ENCODE measurements around the gene NOCT.

DNA sequence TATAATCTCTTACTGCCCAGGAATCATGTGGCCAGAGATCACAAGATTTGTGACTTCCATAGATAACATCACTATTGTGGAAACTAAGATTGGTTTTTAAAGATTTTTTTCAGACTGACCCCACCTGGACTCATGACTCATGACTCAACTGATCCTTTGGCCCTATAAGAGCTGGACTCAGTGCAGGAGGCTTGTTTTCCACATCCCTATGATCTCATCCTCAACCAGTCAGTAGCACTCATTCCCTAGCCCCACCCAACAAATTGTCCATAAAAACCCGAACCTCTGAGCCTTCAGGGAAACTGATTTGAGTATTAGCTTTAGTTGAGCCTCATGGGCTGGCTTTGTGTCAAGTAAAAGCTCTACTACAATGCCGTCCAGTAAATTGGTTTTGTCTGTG, 7.9 kb upstream of the NOCT start:
- TF ChIP-seq CTCF (IDR thresholded peaks at IDR 0.05; ENCODE audit: poor library complexity, severe bottlenecking) = no peak
- TF ChIP-seq TAF1 (IDR thresholded peaks at IDR 0.05; ENCODE audit: low read depth) = no peak
- no peak for TF ChIP-seq POLR2AphosphoS5 (IDR thresholded peaks at IDR 0.05)
- TF ChIP-seq EP300 (conservative IDR thresholded peaks at IDR 0.05; ENCODE audit: poor library complexity, severe bottlenecking) = no peak
